GM19372 (cell line): ENCODE measurements around the gene GSPT1.
"Not testable (repeated sequence)": the region's sequence is repeated elsewhere in the genome, so short reads cannot be mapped to it uniquely, and the experiment has no call there.

Experiments
- ATAC-seq: cut with Tn5 transposase; IDR thresholded peaks from one replicate; pipeline ENCODE4 v1.9.1; 2021; ENCODE audit warnings: mild to moderate bottlenecking, low read depth, moderate library complexity; ENCODE audit not compliant: unreplicated experiment

Gene GSPT1

DNA sequence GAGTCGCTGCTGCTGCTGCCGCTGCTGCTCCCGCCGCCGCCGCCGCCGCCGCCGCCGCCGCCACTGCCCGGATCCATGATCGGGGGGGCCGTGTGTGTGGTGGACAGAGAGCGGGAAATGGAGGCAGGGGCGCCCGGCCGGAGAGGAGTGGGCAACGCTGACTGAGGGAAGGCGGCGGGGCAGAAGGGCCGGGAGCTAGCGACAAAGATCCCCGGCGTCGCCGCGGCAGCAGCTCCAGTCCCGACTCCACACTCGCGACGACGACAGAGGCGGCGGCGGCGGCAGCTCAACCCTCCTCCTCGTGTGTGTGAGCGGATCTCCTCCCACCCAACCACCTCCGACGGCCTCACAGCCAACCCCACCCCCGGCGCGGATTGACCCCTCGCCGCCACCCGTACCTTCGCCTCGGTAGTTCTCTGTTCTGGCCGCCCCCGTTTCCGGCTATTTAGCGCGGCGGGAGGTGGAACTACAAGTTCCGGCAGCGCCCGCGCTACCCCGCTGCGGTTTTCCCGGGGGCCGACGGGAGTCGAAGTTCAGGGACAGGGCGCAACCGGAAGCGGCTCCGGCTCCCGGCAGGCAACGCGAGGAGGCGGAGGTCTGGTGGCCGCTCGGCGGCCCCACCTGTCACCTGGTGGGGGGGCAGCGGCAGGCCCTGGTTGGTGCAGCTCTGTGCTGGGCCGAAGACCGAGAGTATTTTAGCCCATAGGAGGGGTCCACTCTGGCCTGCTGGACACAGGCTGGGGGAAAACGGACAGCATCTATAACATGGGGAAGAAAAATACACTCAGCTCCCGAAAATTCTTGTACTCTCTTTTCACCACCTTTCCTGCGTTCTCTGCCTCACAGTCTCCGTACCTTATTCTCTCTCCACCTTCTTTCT, at the start of gene GSPT1:
Gene GSPT1 (minus strand): TSS at position 313 of the 880 bp plus-strand sequence. CDS start 236 bp downstream, at position 77.
- ATAC-seq: peak; percentile 82

DNA sequence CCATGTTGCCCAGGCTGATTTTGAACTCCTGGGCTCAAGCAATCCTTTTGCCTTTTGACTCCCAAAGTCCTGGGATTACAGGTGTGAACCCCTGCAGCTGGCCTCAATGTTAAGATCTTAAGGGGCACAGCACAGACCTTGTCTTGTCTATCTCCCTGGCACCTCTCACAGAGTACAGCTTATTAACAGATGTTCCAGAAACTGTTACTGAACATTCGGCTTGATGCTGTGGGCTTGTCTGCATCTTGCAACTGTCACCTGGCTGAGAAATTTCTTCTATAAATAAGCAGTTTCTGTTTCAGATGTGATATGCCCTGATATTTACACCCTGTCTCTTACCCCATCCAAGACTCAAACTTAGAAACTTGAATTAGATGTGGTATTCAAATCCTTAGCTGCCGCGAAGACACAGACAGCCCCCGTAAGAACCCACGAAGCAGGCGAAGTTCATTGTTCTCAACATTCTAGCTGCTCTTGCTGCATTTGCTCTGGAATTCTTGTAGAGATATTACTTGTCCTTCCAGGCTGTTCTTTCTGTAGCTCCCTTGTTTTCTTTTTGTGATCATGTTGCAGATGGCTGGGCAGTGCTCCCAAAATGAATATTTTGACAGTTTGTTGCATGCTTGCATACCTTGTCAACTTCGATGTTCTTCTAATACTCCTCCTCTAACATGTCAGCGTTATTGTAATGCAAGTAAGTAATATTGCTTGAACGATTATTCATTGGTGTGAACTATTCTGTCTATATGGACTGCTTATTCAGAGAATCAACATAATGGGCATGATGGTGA, 49.2 kb upstream of the GSPT1 start, which contains the start of gene TNFRSF17:
Gene TNFRSF17 (plus strand): TSS at position 450 of the 791 bp plus-strand sequence. CDS start 115 bp downstream, at position 565.
- peak; percentile 68 for ATAC-seq

DNA sequence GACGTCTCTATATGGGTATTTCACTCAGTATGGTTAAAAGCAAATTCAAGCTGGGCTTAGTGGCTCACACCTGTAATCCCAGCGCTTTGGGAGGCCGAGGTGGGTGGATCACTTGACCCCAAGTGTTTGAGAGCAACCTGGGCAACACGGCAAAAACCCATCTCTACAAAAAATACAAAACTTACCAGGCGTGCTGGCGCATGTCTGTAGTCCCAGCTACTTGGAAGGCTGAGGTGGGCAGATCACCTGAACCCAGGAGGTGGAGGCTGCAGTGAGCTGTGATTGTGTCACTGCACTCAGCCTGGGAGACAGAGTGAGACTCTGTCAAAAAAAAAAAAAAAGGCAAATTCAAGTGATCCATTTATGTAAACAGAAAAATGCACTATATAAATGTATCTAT, 48.0 kb upstream of the GSPT1 start:
- no peak for ATAC-seq

DNA sequence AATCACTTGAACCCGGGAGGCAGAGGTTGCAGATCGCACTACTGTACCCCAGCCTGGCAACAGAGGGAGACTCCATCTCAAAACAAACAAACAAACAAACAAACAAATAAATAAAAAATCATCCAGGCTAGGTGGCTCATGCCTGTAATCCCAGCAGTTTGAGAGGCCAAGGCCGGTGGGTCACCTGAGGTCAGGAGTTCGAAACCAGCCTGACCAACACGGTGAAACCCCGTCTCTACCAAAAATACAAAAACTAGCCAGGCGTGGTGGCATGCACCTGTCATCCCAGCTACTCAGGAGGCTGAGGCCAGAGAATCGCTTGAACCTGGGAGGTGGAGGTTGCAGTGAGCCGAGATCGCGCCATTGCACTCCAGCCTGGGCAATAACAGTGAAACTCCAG, 47.2 kb upstream of the GSPT1 start:
- not testable (repeated sequence) for ATAC-seq

DNA sequence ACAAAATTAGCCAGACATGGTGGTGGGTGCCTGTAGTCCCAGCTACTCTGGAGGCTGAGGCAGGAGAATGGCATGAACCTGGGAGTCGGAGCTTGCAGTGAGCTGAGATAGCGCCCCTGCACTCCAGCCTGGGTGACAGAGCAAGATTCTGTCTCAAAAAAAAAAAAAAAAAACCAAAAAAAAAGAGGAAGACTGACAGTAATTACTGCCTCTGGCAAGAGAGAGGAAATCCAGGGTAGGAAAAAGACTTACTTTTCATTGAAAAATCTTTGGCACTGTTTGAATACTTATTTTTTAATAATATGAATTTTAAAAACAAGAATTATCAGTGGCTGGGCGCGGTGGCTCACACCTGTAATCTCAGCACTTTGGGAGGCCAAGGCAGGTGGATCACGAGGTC, 46.7 kb upstream of the GSPT1 start:
- not testable (repeated sequence) for ATAC-seq

DNA sequence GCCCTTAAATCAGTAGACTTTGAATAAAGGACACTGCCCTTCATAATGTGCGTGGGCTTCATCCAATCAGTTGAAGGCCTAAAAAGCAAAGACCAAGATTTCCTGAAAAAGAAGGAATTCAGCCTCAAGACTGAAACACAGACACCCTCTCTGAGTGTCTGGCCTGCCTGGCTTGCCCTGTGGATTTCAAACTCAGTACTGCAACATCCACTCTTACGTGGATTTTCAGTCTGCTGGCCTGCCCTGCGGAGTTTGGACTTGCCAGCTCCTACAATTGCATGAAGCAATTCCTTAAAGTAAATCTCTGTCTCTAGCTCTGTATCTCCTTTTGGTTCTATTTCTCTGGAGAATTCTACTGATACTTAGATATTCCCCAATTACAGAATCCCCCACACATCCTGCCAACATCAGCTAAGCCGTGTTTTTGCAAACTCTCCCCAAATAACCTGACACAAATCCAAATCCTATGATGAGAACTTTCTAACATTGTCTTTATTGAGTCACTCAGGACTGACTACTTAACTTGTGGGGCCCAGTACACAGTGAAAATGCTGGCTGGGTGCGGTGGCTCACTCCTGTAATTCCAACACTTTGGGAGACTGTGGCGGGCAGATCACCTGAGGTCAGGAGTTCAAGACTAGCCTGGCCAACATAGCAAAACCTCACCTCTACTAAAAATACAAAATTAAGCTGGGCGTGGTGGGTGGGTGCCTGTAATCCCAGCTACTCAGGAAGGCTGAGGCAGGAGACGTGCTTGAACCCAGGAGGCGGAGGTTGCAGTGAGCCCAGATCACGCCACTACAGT, 42.0 kb upstream of the GSPT1 start:
- no peak for ATAC-seq

DNA sequence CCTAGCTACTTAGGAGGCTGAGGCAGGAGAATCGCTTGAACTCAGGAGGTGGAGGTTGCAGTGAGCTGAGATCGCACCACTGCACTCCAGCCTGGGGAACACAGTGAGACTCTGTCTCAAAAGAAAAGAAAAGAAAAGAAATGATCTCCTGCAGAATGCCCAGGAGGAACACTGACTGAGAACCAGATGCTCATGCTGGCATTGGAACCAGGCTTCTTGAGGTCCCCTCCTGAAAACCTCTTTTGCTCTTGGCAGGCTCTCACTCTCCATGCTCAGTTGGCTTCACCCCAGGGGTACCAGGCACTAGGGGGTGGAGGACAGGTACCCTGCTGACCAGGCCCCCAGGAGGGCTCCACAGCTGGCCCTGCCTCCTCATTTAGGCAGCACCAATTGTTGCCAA, 40.8 kb upstream of the GSPT1 start:
- ATAC-seq: no peak

DNA sequence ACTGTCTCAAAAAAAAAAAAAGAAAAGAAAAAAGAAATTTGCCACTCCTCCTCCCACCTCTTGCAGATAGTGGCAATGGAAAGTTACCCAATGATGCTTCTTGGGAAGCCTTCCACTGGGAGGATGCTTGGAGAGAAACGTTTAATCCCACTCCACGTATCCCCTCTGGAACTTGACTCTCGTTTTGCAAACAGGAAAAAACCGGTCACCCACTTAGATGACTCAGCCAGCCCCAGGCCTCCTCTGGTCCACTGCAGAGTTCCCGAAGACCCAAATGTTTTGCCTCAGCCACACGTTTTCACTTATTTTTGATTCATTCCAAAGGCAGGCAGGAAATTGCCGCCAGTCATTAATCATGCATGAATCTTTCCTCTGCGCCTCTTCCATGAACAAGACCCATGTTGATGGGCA, 40.0 kb upstream of the GSPT1 start:
- no peak for ATAC-seq

DNA sequence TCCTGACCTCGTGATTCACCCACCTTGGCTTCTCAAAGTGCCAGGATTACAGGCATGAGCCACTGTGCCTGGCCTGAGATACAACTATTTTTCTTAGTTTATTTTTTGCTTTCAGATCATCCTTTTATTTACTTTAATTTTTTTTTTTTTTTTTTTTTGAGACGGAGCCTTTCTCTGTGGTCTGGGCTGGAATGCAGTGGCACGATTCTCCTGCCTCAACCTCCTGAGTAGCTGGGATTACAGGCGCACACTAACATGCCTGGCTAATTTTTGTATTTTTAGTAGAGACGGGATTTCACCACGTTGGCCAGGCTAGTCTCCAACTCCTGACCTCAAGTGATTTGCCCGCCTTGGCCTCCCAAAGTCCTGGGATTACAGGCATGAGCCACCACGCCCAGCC, 37.8 kb upstream of the GSPT1 start:
- not testable (repeated sequence) for ATAC-seq

DNA sequence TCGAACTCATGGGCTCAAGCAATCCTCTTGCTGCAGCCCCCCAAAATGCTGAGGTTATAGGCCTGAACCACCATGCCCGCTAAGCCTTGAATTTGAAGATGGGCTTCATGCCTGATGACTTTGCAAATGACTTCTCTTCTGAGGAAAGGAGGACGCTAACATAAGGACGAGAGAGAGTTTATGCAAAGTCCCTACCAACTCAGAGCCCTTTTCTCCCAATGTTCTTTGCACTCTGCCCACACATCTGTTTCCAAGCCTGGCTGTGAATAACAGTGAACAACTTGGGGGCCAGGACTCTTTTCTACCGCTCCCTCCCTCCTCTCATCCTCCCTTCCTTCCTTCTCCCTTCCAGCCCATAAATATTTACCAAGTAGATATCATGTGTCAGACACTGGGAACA, 34.6 kb upstream of the GSPT1 start:
- ATAC-seq: no peak

DNA sequence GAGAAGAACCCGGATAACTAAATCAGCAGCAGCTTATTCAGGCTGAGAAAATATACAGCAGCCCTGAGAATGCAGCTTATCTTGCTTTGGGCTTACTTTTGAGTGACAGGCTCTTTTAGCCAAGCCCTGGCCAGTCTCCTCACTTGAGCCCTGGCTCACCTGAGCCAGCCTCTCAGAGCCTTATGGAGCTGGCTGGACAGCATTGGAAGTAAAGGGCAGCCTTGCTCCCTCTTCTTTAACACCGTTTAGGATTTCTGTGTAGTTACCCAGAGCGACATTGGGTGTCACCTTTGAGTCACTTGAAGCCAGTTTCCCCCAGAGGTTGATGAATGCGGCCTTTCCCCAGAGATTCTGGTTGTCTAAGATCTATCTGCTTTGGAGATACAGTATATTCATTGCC, 33.8 kb upstream of the GSPT1 start:
- ATAC-seq: no peak

DNA sequence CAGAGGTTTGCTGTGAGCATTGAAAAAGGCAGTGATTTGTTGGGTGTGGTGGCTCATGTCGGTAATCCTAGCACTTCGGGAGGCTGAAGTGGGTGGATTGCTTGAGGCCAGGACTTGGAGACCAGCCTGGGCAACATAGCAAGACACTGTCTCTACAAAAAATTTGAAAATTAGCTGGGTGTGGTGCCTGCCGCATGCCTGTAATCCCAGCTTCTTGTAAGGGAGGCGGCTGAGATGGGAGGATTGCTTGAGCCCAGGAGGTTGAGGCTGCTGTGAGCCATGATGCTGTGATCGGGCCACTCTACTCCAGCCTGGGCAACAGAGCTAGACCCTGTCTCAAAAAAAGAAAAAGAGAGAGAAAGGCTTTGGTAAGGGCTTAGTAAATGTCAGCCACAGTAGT, 33.1 kb upstream of the GSPT1 start:
- ATAC-seq: no peak

DNA sequence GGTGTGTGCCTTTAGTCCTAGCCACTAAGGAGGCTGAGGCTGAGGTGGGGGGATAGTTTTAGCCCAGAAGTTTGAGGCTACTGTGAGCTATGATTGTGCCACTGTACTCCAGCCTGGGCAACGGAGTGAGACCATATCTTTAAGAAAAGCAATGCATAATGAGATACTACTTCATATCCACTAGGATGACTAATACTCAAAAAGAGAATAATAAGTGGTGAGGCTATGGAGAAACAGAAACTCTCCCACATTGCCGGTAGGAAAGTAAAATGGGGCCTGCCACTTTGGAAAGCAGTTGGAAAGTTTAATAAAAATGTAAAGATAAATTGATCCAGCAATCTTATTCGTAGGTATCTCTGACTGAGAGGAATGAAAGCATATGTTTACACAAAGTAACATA, 30.7 kb upstream of the GSPT1 start:
- no peak for ATAC-seq

DNA sequence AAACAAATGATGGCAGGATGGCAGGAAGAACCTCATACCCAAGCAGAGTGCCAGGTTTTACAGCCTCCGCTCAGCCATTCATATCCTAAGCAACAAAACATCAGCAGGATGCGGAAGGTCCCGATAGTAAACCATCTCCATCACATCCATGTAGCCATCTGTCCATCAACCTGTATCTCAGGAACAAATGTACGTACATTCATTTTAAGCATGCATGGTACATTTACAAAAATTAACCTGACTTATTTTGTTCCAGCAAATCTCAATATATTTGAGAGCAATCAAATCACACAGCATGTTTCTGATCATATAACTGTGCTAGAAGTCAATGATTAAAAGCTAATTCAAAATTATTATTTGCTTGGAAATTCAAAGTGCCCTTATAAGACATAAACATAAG, 26.2 kb upstream of the GSPT1 start, which contains the start of gene NPIPB2:
Gene NPIPB2 (minus strand): TSS at position 101 of the 400 bp plus-strand sequence. CDS start 0 bp downstream, at position 101.
- ATAC-seq: not testable (repeated sequence)

DNA sequence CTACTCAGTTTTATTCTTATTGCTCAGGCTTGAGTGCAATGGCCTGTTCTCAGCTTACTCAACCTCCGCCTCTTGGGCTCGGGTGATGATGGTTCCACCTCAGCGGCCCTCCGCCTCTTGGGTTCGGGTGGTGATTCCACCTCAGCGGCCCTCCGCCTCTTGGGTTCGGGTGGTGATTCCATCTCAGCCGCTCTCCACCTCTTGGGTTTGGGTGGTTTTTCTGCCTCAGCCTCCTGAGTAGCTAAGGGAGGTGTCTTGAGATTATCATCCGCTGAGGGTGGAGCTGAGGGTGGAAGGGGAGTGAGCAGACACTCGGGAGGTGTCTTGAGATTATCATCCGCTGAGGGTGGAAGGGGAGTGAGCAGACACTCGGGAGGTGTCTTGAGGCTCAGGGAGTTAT, 11.6 kb upstream of the GSPT1 start:
- not testable (repeated sequence) for ATAC-seq

DNA sequence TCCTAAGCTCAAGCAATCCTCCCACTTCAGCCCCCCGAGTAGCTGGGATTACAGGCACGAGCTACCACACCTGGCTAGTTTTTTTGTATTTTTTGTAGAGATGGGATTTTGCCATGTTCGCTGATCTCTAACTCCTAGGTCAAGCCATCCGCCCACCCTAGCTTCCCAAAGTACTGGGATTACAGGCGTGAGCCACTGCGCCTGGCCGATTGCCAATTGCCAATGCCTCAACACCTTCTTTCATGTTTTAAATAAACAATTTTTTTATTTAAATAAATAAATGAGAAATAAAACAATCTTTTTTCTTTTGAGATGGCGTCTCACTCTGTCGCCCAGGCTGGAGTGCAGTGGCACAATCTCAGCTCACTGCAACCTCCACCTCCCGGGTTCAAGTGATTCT, 8.3 kb upstream of the GSPT1 start:
- ATAC-seq: not testable (repeated sequence)

DNA sequence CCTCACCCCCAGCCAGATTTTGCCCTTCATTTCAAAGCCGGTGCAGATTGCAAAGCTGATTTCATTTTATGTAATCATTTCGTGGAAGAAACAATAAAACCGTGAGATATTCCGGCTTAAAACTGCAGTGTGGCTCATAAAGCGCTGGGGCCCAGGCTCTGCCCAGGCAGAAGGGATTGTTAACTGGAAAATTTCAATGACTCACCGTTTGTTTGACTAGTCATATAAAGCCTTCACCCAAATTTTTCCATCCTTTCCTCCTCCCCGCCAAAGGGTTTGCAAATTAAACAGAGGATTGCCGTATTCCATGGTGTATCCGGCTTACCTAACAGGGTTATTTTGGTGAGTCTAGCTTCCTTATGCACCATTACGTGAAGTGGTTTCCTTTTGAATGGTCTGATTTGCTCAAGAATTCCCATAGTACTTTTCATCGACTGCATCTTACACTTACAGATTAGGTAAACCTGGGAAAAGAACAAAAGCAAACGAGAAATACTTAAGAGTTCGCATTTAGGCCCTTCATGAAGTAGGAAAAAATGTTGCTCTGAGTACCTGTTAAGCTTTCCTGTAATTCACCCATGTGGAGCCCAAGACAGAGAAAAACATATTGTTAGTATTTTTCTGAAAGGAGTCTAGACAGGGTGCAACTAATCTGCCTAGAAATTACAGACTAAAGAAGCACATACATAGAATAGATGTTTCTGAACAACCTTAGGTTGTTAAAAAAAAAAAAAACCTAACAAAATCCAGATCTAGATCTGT, 949 bp upstream of the GSPT1 start:
- ATAC-seq: no peak

DNA sequence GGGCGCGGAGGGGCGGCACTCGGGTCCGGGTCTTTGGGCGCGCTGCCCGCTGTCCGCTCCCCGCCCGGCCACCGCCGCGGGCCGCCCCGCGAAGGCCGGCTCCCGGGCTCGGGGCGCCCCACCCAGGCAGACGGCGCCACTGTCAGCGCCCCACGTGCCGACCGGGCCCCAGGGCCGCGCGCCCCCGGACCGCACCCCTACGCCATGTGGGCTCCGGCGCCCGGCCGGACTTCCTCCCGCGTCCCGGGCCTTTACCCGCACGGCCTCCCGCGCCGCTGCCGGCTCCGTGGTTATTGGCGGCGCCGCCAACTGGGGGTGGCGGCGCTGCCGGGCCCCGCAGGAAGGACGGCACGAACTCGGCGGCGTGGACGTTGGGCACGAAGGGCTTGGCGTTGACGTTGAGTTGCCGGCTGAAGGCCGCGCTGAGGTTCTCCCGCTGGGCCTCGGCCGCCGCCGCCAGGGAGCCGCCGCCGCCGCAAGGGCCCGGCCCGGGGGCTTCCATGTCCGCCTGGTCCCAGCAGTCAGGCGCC, 577 bp downstream of the GSPT1 start:
- ATAC-seq: peak; percentile 30
